ENCODE measurements around the gene SLC7A1. TPM values are rescaled to one million over a fixed set of nuclear protein-coding genes. Genes with fewer than 3 reads are reported as not detected.
A peak's percentile ranks its signal among the peaks of the same experiment; 100 is the strongest.

Gene SLC7A1
- total and polyA plus RNA-seq, 2 of the 13 experiments (the other 11 are each of a cell fraction or from before 2014, with no cell fraction given), result 14.5 to 15.3 TPM

DNA sequence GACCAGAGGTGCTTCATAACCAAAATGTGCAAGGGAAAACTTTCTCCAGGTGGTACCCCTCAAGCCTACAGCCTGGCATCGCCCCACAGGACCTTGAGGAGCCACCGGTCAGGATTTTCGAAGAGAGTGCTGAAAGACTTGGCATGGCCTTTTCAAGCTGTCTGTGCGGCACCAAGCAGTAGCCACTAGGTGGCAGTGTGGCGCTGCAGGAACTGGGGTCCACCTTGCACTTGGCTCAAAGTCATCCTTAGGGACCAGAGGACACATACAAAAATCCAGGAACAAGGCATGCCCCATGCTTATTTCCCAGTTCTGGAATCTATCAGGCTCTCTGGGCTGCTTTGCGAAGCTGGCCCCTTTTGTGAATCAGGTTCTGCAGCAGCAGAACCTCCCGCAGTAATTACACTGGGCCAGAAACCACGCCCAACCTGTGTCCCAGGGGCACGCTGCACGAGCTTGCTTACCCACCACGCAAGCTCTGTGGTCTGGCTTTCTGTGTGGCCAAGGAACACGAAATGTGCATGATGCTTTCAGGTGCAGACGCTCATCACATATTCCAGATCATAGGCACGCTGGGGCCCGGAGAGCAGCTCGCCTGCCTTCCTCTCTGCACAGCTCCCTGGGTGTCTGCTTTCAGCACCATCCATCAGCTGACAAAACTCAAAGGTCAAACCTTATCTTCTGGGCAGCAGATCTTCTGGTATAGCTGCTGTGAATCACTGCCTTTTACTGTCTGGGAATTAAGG lies 87.2 kb downstream of the SLC7A1 start (continued):
- TF ChIP-seq, protein P1, sequence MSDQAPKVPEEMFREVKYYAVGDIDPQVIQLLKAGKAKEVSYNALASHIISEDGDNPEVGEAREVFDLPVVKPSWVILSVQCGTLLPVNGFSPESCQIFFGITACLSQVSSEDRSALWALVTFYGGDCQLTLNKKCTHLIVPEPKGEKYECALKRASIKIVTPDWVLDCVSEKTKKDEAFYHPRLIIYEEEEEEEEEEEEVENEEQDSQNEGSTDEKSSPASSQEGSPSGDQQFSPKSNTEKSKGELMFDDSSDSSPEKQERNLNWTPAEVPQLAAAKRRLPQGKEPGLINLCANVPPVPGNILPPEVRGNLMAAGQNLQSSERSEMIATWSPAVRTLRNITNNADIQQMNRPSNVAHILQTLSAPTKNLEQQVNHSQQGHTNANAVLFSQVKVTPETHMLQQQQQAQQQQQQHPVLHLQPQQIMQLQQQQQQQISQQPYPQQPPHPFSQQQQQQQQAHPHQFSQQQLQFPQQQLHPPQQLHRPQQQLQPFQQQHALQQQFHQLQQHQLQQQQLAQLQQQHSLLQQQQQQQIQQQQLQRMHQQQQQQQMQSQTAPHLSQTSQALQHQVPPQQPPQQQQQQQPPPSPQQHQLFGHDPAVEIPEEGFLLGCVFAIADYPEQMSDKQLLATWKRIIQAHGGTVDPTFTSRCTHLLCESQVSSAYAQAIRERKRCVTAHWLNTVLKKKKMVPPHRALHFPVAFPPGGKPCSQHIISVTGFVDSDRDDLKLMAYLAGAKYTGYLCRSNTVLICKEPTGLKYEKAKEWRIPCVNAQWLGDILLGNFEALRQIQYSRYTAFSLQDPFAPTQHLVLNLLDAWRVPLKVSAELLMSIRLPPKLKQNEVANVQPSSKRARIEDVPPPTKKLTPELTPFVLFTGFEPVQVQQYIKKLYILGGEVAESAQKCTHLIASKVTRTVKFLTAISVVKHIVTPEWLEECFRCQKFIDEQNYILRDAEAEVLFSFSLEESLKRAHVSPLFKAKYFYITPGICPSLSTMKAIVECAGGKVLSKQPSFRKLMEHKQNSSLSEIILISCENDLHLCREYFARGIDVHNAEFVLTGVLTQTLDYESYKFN (CRISPR knock-in tag; conservative IDR thresholded peaks at IDR 0.05), result no peak
- TF ChIP-seq IRF2 (CRISPR knock-in tag; IDR thresholded peaks at IDR 0.05) (0 out of 2 replicates have a peak, but pooled peaks have one; percentile 32), ZNF224 (CRISPR knock-in tag; IDR thresholded peaks at IDR 0.05) (peak; percentile 74; the same call in 1 of the 2 replicates), SRY (CRISPR knock-in tag; IDR thresholded peaks at IDR 0.05) (no peak), USF2 (IDR thresholded peaks at IDR 0.05; ENCODE audit: low read depth, low read length) (no peak), USF2 (CRISPR knock-in tag; IDR thresholded peaks at IDR 0.05; ENCODE audit: borderline replicate concordance) (0 out of 2 replicates have a peak, but pooled peaks have one; percentile 24), HNF4A (CRISPR knock-in tag; IDR thresholded peaks at IDR 0.05) (peak; percentile 65), ZNF274 (CRISPR knock-in tag; IDR thresholded peaks at IDR 0.05) (no peak), HNF4G (IDR thresholded peaks at IDR 0.05; ENCODE audit: borderline replicate concordance, low read depth, low read length) (no peak), HNF4G (CRISPR knock-in tag; IDR thresholded peaks at IDR 0.05; ENCODE audit: borderline replicate concordance, low read depth) (no peak), KMT2A (CRISPR knock-in tag; IDR thresholded peaks at IDR 0.05) (no peak), SOX13 (IDR thresholded peaks at IDR 0.05) (no peak), SOX13 (CRISPR knock-in tag; conservative IDR thresholded peaks at IDR 0.05 in 1 of 2, IDR thresholded peaks at IDR 0.05 in 1 of 2) (no peak), RFX5 (IDR thresholded peaks at IDR 0.05; ENCODE audit: low read depth, low read length) (no peak), PHF5A (CRISPR knock-in tag; IDR thresholded peaks at IDR 0.05; ENCODE audit: low read depth, unreplicated experiment) (no peak), HES4 (CRISPR knock-in tag; IDR thresholded peaks at IDR 0.05; ENCODE audit: borderline replicate concordance) (no peak), KDM2A (CRISPR knock-in tag; IDR thresholded peaks at IDR 0.05; ENCODE audit: borderline replicate concordance, low read depth) (peak; percentile 48; the same call in 1 of the 2 replicates), REXO4 (CRISPR knock-in tag; IDR thresholded peaks at IDR 0.05; ENCODE audit: borderline replicate concordance) (no peak)
- TF ChIP-seq, protein P2, sequence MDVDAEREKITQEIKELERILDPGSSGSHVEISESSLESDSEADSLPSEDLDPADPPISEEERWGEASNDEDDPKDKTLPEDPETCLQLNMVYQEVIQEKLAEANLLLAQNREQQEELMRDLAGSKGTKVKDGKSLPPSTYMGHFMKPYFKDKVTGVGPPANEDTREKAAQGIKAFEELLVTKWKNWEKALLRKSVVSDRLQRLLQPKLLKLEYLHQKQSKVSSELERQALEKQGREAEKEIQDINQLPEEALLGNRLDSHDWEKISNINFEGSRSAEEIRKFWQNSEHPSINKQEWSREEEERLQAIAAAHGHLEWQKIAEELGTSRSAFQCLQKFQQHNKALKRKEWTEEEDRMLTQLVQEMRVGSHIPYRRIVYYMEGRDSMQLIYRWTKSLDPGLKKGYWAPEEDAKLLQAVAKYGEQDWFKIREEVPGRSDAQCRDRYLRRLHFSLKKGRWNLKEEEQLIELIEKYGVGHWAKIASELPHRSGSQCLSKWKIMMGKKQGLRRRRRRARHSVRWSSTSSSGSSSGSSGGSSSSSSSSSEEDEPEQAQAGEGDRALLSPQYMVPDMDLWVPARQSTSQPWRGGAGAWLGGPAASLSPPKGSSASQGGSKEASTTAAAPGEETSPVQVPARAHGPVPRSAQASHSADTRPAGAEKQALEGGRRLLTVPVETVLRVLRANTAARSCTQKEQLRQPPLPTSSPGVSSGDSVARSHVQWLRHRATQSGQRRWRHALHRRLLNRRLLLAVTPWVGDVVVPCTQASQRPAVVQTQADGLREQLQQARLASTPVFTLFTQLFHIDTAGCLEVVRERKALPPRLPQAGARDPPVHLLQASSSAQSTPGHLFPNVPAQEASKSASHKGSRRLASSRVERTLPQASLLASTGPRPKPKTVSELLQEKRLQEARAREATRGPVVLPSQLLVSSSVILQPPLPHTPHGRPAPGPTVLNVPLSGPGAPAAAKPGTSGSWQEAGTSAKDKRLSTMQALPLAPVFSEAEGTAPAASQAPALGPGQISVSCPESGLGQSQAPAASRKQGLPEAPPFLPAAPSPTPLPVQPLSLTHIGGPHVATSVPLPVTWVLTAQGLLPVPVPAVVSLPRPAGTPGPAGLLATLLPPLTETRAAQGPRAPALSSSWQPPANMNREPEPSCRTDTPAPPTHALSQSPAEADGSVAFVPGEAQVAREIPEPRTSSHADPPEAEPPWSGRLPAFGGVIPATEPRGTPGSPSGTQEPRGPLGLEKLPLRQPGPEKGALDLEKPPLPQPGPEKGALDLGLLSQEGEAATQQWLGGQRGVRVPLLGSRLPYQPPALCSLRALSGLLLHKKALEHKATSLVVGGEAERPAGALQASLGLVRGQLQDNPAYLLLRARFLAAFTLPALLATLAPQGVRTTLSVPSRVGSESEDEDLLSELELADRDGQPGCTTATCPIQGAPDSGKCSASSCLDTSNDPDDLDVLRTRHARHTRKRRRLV (CRISPR knock-in tag; IDR thresholded peaks at IDR 0.05), result no peak
